ENCODE results near the gene MAMDC4.

The MAMDC4 gene

DNA sequence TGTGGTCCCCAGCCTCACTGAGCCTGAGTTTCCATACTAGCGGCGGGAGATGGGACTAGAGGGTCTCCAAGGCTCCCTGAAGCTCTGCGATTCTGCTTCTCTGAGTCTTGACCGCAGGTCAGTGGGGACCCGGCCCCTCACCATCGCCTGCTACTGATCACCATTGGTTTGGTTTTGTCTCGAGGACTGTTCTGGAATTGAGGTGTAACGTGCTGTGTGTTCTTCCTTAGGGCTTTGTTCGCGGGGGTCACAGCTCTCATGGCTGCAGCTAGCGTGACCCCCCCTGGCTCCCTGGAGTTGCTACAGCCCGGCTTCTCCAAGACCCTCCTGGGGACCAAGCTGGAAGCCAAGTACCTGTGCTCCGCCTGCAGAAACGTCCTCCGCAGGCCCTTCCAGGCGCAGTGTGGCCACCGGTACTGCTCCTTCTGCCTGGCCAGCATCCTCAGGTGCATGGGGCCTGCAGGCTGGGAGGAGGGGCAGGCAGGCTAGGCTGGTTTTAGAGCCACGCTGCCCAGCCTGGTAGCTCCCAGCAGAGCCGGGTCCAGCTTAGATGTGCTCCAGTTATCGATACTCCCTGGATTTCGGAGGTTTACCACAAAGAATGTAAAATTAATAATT, 46.4 kb downstream of the MAMDC4 start:
- DNase-seq (ENCODE audit: low spot score), result no peak
- in situ Hi-C loops (cut with MboI; ENCODE audit: low pct_unique_long_range_greater_than_20kb, low sequenced_read_pairs, unreplicated experiment), result no loop called here
- TF ChIP-seq, protein P1, sequence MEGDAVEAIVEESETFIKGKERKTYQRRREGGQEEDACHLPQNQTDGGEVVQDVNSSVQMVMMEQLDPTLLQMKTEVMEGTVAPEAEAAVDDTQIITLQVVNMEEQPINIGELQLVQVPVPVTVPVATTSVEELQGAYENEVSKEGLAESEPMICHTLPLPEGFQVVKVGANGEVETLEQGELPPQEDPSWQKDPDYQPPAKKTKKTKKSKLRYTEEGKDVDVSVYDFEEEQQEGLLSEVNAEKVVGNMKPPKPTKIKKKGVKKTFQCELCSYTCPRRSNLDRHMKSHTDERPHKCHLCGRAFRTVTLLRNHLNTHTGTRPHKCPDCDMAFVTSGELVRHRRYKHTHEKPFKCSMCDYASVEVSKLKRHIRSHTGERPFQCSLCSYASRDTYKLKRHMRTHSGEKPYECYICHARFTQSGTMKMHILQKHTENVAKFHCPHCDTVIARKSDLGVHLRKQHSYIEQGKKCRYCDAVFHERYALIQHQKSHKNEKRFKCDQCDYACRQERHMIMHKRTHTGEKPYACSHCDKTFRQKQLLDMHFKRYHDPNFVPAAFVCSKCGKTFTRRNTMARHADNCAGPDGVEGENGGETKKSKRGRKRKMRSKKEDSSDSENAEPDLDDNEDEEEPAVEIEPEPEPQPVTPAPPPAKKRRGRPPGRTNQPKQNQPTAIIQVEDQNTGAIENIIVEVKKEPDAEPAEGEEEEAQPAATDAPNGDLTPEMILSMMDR (IDR thresholded peaks at IDR 0.05; ENCODE audit: extremely low read depth, insufficient read depth, missing control alignments), result no peak

DNA sequence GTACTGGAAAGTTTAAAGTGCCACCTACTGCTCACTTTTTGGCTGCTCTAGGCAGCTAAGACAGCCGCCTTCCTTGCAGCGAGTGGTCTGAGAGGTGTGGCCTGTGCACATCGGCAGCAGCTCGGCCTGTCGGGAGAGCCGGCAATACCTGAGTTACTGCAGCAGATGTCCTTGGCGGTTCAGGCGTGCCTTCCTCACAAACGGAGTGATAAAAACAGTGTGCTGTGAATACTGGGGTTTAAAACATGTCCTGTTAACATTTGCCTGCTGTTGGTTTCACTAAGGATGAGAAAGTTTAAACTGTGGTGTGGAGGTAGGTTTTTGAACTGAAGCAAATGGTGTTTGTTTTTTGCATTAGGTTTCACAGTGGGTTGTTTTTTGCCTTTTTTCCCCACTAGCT, 47.0 kb downstream of the MAMDC4 start:
- in situ Hi-C loops (cut with MboI; ENCODE audit: low pct_unique_long_range_greater_than_20kb, low sequenced_read_pairs, unreplicated experiment), result no loop called here
- DNase-seq (ENCODE audit: low spot score), result peak; percentile 61
- TF ChIP-seq, protein P1 (IDR thresholded peaks at IDR 0.05; ENCODE audit: extremely low read depth, insufficient read depth, missing control alignments), result peak; percentile 27

DNA sequence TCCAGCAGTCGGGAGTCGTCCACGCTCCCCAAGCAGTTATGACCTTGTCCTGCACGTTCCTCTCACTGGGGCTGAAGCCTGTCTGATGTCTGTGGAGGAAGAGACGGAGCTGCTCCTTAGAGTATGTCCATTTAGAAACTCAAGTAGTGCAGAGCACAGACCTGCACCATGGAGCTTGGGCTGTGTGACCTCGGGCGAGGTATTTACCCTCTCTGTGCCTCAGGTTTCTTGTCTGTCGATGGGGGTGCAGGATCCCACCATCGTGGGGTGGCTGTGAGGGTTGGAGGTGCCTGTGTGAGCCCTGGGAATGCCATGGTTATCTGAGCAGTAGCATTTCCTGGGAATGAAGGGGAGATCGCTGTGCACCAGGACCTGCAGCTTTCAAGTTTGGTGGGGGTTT, 48.4 kb downstream of the MAMDC4 start:
- no peak for DNase-seq (ENCODE audit: low spot score)
- TF ChIP-seq, protein P1 (IDR thresholded peaks at IDR 0.05; ENCODE audit: extremely low read depth, insufficient read depth, missing control alignments), result no peak
- in situ Hi-C loops (cut with MboI; ENCODE audit: low pct_unique_long_range_greater_than_20kb, low sequenced_read_pairs, unreplicated experiment), result no loop called here

DNA sequence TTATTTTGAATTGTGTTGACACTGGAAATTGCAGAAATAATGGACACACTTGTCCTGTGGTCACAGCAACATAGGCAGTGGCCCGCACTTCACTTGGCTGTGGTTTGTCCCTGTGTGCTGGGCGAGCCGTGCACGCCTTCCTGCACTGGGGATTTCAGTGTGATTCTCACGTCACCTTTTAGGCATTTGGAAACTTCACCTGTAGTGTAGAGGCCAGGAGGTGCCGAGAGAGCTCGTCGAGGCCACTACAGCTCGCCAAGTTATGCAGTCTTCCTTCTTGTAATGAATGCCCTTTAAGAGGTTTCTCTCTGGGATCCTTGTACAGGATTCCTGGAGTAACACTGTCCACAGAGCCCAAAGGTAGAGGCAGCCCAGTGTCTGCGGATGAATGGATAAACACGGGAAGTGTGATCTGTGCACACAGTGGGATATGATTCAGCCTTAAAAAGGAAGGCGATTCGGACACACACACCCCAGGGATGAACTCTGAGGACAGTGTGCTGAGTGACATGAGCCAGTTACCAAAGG, 48.9 kb downstream of the MAMDC4 start:
- DNase-seq (ENCODE audit: low spot score), result no peak
- in situ Hi-C loops (cut with MboI; ENCODE audit: low pct_unique_long_range_greater_than_20kb, low sequenced_read_pairs, unreplicated experiment), result no loop called here
- TF ChIP-seq, protein P1 (IDR thresholded peaks at IDR 0.05; ENCODE audit: extremely low read depth, insufficient read depth, missing control alignments), result no peak

DNA sequence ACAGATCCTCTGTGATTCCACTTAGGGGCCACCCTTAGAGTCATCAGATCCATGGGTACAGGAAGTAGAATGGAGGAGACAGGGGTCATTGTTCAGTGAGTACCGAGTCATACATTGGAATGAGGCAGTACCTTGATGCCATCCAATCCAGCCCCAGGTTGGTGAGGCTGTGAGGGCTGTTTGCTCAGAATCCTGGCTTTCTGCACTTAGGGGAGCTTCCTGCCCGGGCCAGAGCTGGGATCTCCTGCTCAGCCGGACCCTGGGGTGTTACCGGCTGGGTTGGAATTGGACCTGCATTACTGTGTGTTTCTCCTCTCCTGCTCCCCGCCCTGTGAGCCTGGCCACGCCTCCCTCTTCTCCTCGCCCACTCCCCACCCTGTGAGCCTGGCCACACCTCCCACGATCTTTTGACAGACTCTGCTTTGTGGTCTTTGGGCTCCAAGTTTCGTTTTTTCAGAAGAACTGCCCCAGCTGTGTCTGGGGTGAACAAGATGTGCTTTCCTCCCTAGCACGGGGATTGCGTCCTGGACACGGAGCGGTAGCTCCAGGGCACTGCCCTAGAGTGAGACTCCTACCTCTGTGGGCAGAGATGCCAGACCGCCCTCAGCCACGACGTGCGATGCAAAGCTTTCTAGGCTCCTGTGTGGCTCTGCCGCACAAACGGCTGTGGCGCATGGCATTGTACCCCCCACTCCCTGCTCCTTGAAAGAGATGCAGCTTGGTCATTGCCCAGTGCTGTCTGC, 49.5 kb downstream of the MAMDC4 start:
- in situ Hi-C loops (cut with MboI; ENCODE audit: low pct_unique_long_range_greater_than_20kb, low sequenced_read_pairs, unreplicated experiment), result no loop called here
- DNase-seq (ENCODE audit: low spot score), result peak; percentile 86
- TF ChIP-seq, protein P1 (IDR thresholded peaks at IDR 0.05; ENCODE audit: extremely low read depth, insufficient read depth, missing control alignments), result no peak

DNA sequence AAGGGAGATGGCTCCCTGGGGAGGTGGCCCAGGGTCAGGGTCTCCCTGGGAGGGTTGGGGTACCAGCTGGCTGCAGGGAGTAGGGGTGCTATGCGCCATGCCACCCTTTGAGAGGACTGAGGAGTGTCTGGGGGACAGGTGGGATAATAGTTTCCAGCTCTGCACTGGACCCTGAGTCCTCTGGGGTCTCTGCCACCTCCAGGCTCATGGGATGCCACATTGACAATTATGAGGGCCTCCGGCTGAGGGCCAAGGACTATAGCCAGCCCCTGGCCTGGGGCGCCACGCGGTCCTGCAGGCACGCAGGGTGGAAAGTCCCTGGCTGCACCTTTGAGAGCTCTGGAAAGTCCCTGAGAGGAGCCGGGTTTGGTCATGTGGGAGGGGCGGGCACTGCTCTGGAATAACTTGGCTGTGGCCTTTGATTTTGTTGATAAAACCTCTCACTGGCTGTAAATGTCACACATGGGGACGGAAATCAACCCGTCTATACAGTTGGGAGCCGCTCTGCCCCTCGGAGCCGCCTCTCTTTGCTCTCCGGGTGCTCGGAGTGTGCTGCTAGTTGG, 50.2 kb downstream of the MAMDC4 start:
- TF ChIP-seq, protein P1 (IDR thresholded peaks at IDR 0.05; ENCODE audit: extremely low read depth, insufficient read depth, missing control alignments), result no peak
- DNase-seq (ENCODE audit: low spot score), result peak; percentile 93
- in situ Hi-C loops (cut with MboI; ENCODE audit: low pct_unique_long_range_greater_than_20kb, low sequenced_read_pairs, unreplicated experiment), result no loop called here

Measured in GM13977 (cell line).